Esophagus muscularis mucosa (tissue), 4 donors: ENCODE measurements around the gene EPGN. TPM values are rescaled to one million over a fixed set of nuclear protein-coding genes. Genes with fewer than 3 reads are reported as not detected.

Experiments
- DNase-seq: peaks from one replicate; pipeline ENCODE4 v3.0.0-alpha.2; 2017; ENCODE audit errors: extremely low spot score
- H3K27ac ChIP-seq, 4 donors: fragments of 200-600 bp; sonication (generic); replicated peaks in 1 of 4; 1 replicate in 3 of 4; 2 replicates in 1 of 4; pipeline ENCODE4 v1.5.1; 2016 to 2019; ENCODE audit warnings: mild to moderate bottlenecking in 1 of 4
- H3K27me3 ChIP-seq, 4 donors: fragments of 200-600 bp; sonication (generic); one replicate each; pipeline versions ENCODE4 v1.5.1 to v1.6.0; 2016 to 2019
- H3K36me3 ChIP-seq, 4 donors: fragments of 200-600 bp; sonication (generic); one replicate each; pipeline ENCODE4 v1.5.1; 2016 to 2019
- H3K4me1 ChIP-seq, 4 donors: fragments of 200-600 bp; sonication (generic); one replicate each; pipeline ENCODE4 v1.5.1; 2016 to 2019
- H3K4me3 ChIP-seq, 4 donors: fragments of 200-600 bp; sonication (generic); 1 replicate in 2 of 4; 2 replicates in 2 of 4; pipeline ENCODE4 v1.5.1; 2016 to 2019; ENCODE audit warnings: mild to moderate bottlenecking in 4 of 4, moderate library complexity in 1 of 4
- H3K9me3 ChIP-seq, 4 donors: fragments of 200-600 bp; sonication (generic); 1 replicate in 3 of 4; 2 replicates in 1 of 4; pipeline ENCODE4 v1.5.1; 2016 to 2019
- EP300 ChIP-seq: sonication (generic); formaldehyde crosslinking; IDR thresholded peaks from one replicate; pipeline ENCODE4 v1.6.1; 2017; ENCODE audit warnings: antibody characterized with exemption
- POLR2A ChIP-seq: fragments of 450-650 bp; IDR thresholded peaks from one replicate; pipeline ENCODE4 v1.6.1; 2017; ENCODE audit warnings: antibody characterized with exemption, moderate library complexity, mild to moderate bottlenecking, low read depth
- POLR2AphosphoS5 ChIP-seq, 2 donors: sonication (generic); formaldehyde crosslinking; IDR thresholded peaks; one replicate each; pipeline ENCODE4 v1.6.1; 2017; ENCODE audit warnings: antibody characterized with exemption in 2 of 2
- WGBS: methylation state at CpG from one replicate; pipeline ENCODE4 v1.1.5; 2018; 5-methylcytosine and 5-hydroxymethylcytosine counted together
- intact Hi-C: fragments of 100-400 bp; cut with DNase I; formaldehyde crosslinking; loops from one replicate; pipeline ENCODE4 v1.15.1; 2023
- total RNA-seq, 4 donors: library from RNA; depleted of rRNA; stranded (reverse); fragments of >200 nt; gene quantifications; one replicate each; pipeline versions ENCODE4 v1.1.0 to v1.2.1, GENCODE V29; 2016
- TF ChIP-seq, protein P1 (sequence below), 3 experiments: fragments of 200-600 bp in 2 of 3; fragments of 450-650 bp in 1 of 3; sonication (generic) in 2 of 3; IDR thresholded peaks; one replicate each; pipeline ENCODE4 v1.5.1; 2017 to 2019; ENCODE audit warnings: antibody characterized with exemption in 3 of 3, mild to moderate bottlenecking in 2 of 3, moderate library complexity in 1 of 3

The EPGN gene
- total RNA-seq, 4 donors from 2014 or later: not detected

DNA sequence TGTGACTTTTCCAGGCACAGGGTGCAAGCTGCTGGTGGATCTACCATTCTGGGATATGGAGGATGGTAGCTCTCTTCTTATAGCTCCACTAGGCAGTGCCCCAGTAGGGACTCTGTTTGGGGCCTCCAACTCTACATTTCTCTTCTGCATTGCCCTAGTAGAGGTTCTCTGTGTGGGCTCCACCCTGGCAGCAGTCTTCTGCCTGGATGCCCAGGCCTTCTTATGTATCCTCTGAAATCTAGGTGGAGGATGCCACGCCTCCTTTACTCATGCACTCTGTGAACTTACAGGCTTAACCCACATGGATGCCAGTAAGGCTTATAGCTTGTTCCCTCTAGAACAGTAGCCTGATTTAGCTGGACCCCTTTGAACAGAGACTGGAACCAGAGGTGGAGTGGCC lies 35.8 kb downstream of the EPGN start:
- Histone ChIP-seq H3K4me3 (no peak overlapping the region), H3K9me3 (peaks cover 0 to 11% (median 3%) of the 10 kb centered on the region in 4 donors), H3K36me3 (no peaks in the 10 kb centered on the region), H3K27ac (no peak overlapping the region), H3K4me1 (no peaks in the 10 kb centered on the region), H3K27me3 (no peaks in the 10 kb centered on the region)
- intact Hi-C loops: no loop called here
- 89% methylated on average over 1 of the region's 1 CpG for WGBS
- DNase-seq: no peak
- TF ChIP-seq EP300 (no peak), POLR2A (no peak), POLR2AphosphoS5 (IDR thresholded peaks at IDR 0.05) (no peak)
- TF ChIP-seq, protein P1, sequence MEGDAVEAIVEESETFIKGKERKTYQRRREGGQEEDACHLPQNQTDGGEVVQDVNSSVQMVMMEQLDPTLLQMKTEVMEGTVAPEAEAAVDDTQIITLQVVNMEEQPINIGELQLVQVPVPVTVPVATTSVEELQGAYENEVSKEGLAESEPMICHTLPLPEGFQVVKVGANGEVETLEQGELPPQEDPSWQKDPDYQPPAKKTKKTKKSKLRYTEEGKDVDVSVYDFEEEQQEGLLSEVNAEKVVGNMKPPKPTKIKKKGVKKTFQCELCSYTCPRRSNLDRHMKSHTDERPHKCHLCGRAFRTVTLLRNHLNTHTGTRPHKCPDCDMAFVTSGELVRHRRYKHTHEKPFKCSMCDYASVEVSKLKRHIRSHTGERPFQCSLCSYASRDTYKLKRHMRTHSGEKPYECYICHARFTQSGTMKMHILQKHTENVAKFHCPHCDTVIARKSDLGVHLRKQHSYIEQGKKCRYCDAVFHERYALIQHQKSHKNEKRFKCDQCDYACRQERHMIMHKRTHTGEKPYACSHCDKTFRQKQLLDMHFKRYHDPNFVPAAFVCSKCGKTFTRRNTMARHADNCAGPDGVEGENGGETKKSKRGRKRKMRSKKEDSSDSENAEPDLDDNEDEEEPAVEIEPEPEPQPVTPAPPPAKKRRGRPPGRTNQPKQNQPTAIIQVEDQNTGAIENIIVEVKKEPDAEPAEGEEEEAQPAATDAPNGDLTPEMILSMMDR (IDR thresholded peaks at IDR 0.05): no peak

DNA sequence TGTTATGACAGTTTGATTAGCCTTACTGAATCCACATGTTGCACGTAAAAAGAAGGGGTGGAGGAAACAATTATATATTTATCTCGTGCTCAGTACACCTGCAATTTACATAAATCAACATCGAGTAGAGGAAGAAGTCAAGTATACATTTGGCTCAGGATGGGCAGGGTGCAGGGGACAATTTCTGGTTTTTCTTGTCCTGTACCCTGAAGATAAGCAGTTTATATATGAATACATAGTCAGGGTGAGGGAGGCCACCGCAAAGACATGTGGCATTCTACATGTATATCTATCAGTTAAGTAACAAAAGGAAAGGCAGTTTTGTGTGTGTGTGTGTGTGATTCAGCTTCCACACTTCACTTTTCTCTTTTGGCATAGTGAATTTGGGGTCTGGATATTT lies 45.6 kb downstream of the EPGN start:
- Histone ChIP-seq H3K4me3 (no peak overlapping the region), H3K27me3 (no peaks in the 10 kb centered on the region), H3K27ac (no peak overlapping the region), H3K36me3 (no peaks in the 10 kb centered on the region), H3K9me3 (no peaks in the 10 kb centered on the region), H3K4me1 (no peaks in the 10 kb centered on the region)
- no peak for DNase-seq
- WGBS: 67% methylated on average over 4 of the region's 4 CpGs
- TF ChIP-seq, protein P1 (IDR thresholded peaks at IDR 0.05): no peak
- TF ChIP-seq POLR2AphosphoS5 (IDR thresholded peaks at IDR 0.05): no peak
- no peak for TF ChIP-seq POLR2A
- TF ChIP-seq EP300: no peak
- intact Hi-C loops: no loop called here

DNA sequence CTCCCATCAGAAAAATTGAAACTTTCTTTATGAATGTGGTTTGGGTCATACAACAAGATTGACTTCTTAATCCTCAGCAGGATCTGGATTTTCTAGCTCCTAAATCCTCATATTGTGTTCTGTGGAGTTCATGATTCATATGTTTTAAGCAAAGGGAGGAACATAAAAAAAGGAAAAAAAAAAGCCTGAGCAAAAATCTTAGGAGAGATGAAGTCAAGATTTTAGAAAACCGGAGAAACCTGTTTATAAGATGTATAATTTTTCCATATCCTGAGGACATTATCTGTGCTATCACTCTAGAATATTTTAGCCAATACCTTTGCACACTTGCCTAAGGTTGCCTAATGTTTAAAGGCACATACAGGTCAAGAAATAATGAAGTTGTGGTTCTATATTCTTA lies 49.7 kb downstream of the EPGN start:
- H3K27ac ChIP-seq: no peak overlapping the region
- DNase-seq: no peak
- TF ChIP-seq POLR2A: no peak
- TF ChIP-seq, protein P1 (IDR thresholded peaks at IDR 0.05): no peak
- TF ChIP-seq POLR2AphosphoS5 (IDR thresholded peaks at IDR 0.05): no peak
- TF ChIP-seq EP300: no peak
- no peaks in the 10 kb centered on the region for H3K9me3 ChIP-seq
- no peaks in the 10 kb centered on the region for H3K4me1 ChIP-seq
- no peaks in the 10 kb centered on the region for H3K27me3 ChIP-seq
- WGBS: 83% methylated on average over 1 of the region's 1 CpG
- intact Hi-C loops: no loop called here
- no peak overlapping the region for H3K4me3 ChIP-seq
- H3K36me3 ChIP-seq: no peaks in the 10 kb centered on the region

DNA sequence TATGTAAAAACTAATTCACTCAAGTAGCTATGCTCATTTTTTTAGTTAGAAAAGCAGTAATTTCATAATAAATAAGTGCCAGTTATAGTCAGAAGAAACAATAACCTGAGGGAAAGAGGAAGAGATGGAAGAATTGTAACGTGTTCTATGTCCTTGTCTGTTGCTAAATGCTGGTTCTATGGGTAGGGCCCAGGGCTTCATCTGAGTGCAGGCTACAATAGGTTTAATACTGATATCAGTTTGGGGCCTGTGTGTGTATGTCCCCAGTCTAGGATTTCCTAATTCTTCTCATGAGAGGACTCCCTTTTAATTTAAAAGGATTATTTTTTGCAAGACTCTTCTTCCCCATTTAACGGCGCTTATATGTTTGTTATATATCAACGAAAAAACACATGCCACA lies 53.4 kb downstream of the EPGN start:
- intact Hi-C loops: no loop called here

DNA sequence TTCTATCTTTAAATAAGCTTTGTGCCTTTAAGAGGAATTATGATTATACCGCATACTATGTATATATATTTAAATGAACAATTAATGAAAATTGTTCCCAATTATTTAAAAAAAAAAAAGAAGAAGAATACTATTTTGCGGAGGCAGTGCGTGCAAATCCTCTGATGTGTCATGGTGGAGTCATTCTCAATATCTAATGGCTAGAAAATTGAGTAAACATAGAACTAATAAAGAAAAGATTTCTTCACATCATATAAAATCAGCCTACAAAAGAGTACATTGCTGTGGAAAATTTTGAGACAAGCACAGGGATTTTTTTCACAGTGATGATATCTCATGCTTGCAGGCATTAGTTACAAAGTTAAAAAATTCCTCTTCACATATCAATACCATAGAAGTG lies 54.1 kb downstream of the EPGN start:
- Histone ChIP-seq H3K4me1 (peaks cover 5 to 25% (median 20%) of the 10 kb centered on the region in 4 donors), H3K4me3 (no peak overlapping the region), H3K9me3 (no peaks in the 10 kb centered on the region), H3K36me3 (no peaks in the 10 kb centered on the region), H3K27ac (no peak overlapping the region), H3K27me3 (peaks cover 0 to 4% (median 0%) of the 10 kb centered on the region in 4 donors)
- intact Hi-C loops: no loop called here
- TF ChIP-seq EP300: no peak
- no peak for TF ChIP-seq POLR2AphosphoS5 (IDR thresholded peaks at IDR 0.05)
- TF ChIP-seq, protein P1 (IDR thresholded peaks at IDR 0.05): no peak
- no peak for TF ChIP-seq POLR2A
- WGBS: 93% methylated on average over 3 of the region's 3 CpGs
- no peak for DNase-seq

More for the DNA sequence above, 53.4 kb downstream of the EPGN start:
- Histone ChIP-seq H3K4me1 (peaks cover 5 to 19% (median 18%) of the 10 kb centered on the region in 4 donors), H3K27me3 (peaks cover 0 to 4% (median 0%) of the 10 kb centered on the region in 4 donors), H3K36me3 (no peaks in the 10 kb centered on the region), H3K4me3 (no peak overlapping the region), H3K27ac (no peak overlapping the region), H3K9me3 (no peaks in the 10 kb centered on the region)
- 68% methylated on average over 4 of the region's 4 CpGs for WGBS
- no peak for TF ChIP-seq POLR2AphosphoS5 (IDR thresholded peaks at IDR 0.05)
- TF ChIP-seq, protein P1 (IDR thresholded peaks at IDR 0.05): no peak
- TF ChIP-seq EP300: no peak
- no peak for TF ChIP-seq POLR2A
- no peak for DNase-seq
